ENCODE measurements around the gene OLFM1. TPM values are rescaled to one million over a fixed set of nuclear protein-coding genes. Genes with fewer than 3 reads are reported as not detected.

Gene OLFM1
- total RNA-seq, 1 donor from 2014 or later: 0.15 TPM

GRCh38 chr9:135090081-135090480 lies 2.6 kb downstream of the OLFM1 start:
- no peak for DNase-seq (ENCODE audit: low read depth)

- DNase-seq (ENCODE audit: low read depth): no peak
Observed at GRCh38 chr9:135090547-135090946, 3.1 kb downstream of the OLFM1 start.

GRCh38 chr9:135091545-135091944 lies 4.1 kb downstream of the OLFM1 start:
- no peak for DNase-seq (ENCODE audit: low read depth)

- DNase-seq (ENCODE audit: low read depth): no peak
Observed at GRCh38 chr9:135093111-135093510, 5.6 kb downstream of the OLFM1 start.

GRCh38 chr9:135093911-135094584 lies 6.6 kb downstream of the OLFM1 start:
- DNase-seq (ENCODE audit: low read depth): no peak

GRCh38 chr9:135095470-135096407 lies 8.3 kb downstream of the OLFM1 start:
- DNase-seq (ENCODE audit: low read depth): no peak

- no peak for DNase-seq (ENCODE audit: low read depth)
Observed at GRCh38 chr9:135096408-135096895, 9.0 kb downstream of the OLFM1 start.

GRCh38 chr9:135098400-135099105 lies 11.1 kb downstream of the OLFM1 start:
- no peak for DNase-seq (ENCODE audit: low read depth)

GRCh38 chr9:135099574-135099973 lies 12.1 kb downstream of the OLFM1 start:
- DNase-seq (ENCODE audit: low read depth): no peak

- DNase-seq (ENCODE audit: low read depth): no peak
Observed at GRCh38 chr9:135100241-135100681, 12.8 kb downstream of the OLFM1 start.

- DNase-seq (ENCODE audit: low read depth): no peak
Observed at GRCh38 chr9:135100725-135101410, 13.4 kb downstream of the OLFM1 start.

- DNase-seq (ENCODE audit: low read depth): no peak
Observed at GRCh38 chr9:135101486-135101885, 14.0 kb downstream of the OLFM1 start.

GRCh38 chr9:135101926-135102325 lies 14.5 kb downstream of the OLFM1 start:
- DNase-seq (ENCODE audit: low read depth): no peak

- DNase-seq (ENCODE audit: low read depth): no peak
Observed at GRCh38 chr9:135102331-135102730, 14.9 kb downstream of the OLFM1 start.

- DNase-seq (ENCODE audit: low read depth): no peak
Observed at GRCh38 chr9:135103001-135103446, 15.6 kb downstream of the OLFM1 start.

- no peak for DNase-seq (ENCODE audit: low read depth)
Observed at GRCh38 chr9:135103931-135104639, 16.6 kb downstream of the OLFM1 start.

- no peak for DNase-seq (ENCODE audit: low read depth)
Observed at GRCh38 chr9:135104761-135105160, 17.3 kb downstream of the OLFM1 start.

- DNase-seq (ENCODE audit: low read depth): no peak
Observed at GRCh38 chr9:135105211-135105745, 17.8 kb downstream of the OLFM1 start.

- DNase-seq (ENCODE audit: low read depth): no peak
Observed at GRCh38 chr9:135105938-135106491, 18.5 kb downstream of the OLFM1 start.

Data from renal cortical epithelial cell (primary cell).